ENCODE data around the gene SHISA6.

The SHISA6 gene

DNA sequence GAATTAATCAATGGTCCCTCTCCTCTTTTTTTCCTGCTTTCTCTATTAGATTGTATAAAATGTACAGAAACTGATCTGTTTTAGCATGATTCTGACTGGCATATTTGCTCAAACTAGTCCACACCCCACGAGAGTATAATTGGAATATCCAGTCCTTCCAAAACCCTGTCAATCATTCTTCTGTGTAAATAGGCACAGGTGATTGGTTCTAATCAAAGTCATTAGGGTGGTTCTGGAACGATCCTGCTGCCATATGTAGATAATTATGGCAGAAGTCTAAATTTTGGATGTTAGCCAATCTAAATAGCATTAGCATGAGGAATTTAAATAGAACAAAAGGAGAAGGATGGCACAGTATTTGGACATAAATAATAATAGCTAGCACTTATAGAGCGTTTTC, 165.7 kb downstream of the SHISA6 start:
- ATAC-seq (ENCODE audit: low read depth) = no peak
- Histone ChIP-seq H3K4me1 (ENCODE audit: insufficient read depth, poor library complexity, severe bottlenecking) (no peaks in the 10 kb centered on the region), H3K27ac (ENCODE audit: poor library complexity, severe bottlenecking) (no peak overlapping the region), H3K27me3 (ENCODE audit: insufficient read depth, poor library complexity, severe bottlenecking) (no peaks in the 10 kb centered on the region), H3K36me3 (ENCODE audit: low read depth) (no peaks in the 10 kb centered on the region), H3K4me3 (ENCODE audit: severe bottlenecking) (no peak overlapping the region), H3K9me3 (ENCODE audit: severe bottlenecking) (no peaks in the 10 kb centered on the region)
- DNase-seq (ENCODE audit: low spot score) = no peak
- TF ChIP-seq, protein P1, sequence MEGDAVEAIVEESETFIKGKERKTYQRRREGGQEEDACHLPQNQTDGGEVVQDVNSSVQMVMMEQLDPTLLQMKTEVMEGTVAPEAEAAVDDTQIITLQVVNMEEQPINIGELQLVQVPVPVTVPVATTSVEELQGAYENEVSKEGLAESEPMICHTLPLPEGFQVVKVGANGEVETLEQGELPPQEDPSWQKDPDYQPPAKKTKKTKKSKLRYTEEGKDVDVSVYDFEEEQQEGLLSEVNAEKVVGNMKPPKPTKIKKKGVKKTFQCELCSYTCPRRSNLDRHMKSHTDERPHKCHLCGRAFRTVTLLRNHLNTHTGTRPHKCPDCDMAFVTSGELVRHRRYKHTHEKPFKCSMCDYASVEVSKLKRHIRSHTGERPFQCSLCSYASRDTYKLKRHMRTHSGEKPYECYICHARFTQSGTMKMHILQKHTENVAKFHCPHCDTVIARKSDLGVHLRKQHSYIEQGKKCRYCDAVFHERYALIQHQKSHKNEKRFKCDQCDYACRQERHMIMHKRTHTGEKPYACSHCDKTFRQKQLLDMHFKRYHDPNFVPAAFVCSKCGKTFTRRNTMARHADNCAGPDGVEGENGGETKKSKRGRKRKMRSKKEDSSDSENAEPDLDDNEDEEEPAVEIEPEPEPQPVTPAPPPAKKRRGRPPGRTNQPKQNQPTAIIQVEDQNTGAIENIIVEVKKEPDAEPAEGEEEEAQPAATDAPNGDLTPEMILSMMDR (IDR thresholded peaks at IDR 0.05; ENCODE audit: poor library complexity, severe bottlenecking) = no peak

DNA sequence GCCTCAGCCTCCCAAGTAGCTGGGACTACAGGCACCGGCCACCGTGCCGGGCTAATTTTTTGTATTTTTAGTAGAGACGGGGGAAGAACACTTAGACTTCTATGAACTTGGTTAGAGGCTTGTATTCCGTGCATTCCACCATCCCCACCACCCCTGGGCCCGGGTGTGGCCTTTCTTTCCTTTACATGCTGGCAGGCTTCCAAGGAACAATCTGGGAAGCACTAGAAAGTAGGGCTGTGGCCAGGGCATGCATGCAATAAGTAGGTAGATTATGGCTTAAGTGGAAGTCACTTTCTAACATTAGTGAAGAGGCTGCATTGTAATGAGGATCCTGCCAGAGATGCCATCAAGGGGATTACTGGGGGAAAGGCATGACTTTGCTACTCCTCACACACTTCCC, 171.6 kb downstream of the SHISA6 start:
- no peaks in the 10 kb centered on the region for H3K4me1 ChIP-seq (ENCODE audit: insufficient read depth, poor library complexity, severe bottlenecking)
- H3K36me3 ChIP-seq (ENCODE audit: low read depth) = no peaks in the 10 kb centered on the region
- no peak overlapping the region for H3K4me3 ChIP-seq (ENCODE audit: severe bottlenecking)
- no peaks in the 10 kb centered on the region for H3K9me3 ChIP-seq (ENCODE audit: severe bottlenecking)
- TF ChIP-seq, protein P1 (IDR thresholded peaks at IDR 0.05; ENCODE audit: poor library complexity, severe bottlenecking) = no peak
- H3K27ac ChIP-seq (ENCODE audit: poor library complexity, severe bottlenecking) = no peak overlapping the region
- ATAC-seq (ENCODE audit: low read depth) (no peak), DNase-seq (ENCODE audit: low spot score) (no peak)
- H3K27me3 ChIP-seq (ENCODE audit: insufficient read depth, poor library complexity, severe bottlenecking) = no peaks in the 10 kb centered on the region

DNA sequence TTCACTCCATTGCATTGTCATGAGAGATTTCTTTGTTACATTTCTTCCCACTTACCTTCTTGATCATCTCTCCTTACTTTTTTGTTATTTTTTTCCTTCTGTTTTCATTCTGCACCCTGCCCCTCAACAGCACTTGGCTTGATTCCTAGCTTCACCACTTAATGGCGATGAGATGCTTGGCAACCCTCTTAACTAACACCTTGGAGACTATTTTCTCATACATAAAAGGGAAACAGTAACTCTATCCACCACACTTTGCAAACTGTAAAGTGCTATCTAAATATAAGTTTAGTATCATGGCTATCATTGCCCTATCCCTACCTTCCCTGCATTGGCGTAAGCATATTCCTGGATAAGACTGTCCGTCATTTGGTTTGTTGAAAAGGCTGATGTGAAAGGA, 177.3 kb downstream of the SHISA6 start:
- Histone ChIP-seq H3K4me1 (ENCODE audit: insufficient read depth, poor library complexity, severe bottlenecking) (no peaks in the 10 kb centered on the region), H3K36me3 (ENCODE audit: low read depth) (no peaks in the 10 kb centered on the region), H3K9me3 (ENCODE audit: severe bottlenecking) (no peaks in the 10 kb centered on the region), H3K27ac (ENCODE audit: poor library complexity, severe bottlenecking) (no peak overlapping the region), H3K4me3 (ENCODE audit: severe bottlenecking) (no peak overlapping the region), H3K27me3 (ENCODE audit: insufficient read depth, poor library complexity, severe bottlenecking) (no peaks in the 10 kb centered on the region)
- DNase-seq (ENCODE audit: low spot score) (no peak), ATAC-seq (ENCODE audit: low read depth) (no peak)
- TF ChIP-seq, protein P1 (IDR thresholded peaks at IDR 0.05; ENCODE audit: poor library complexity, severe bottlenecking) = no peak

DNA sequence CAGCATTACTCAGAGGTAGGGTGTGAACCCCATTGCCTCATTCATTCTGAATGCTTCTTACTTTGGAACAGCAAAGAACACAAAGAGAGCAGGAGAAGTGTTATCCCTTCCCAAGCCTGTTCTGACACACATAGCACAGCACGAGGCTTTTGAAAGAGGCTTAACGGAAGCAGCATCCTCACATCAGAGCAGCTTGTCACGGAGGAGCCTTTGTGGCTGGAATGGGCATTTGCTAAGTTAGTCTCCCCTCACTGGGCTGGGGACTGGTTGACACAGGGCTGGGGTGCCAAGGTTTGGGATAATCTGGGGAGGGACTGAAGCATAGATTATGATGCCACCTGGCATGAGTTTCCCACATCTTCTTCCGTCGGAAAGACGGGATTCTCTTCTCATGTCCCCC, 189.7 kb downstream of the SHISA6 start:
- ATAC-seq (ENCODE audit: low read depth) = no peak

DNA sequence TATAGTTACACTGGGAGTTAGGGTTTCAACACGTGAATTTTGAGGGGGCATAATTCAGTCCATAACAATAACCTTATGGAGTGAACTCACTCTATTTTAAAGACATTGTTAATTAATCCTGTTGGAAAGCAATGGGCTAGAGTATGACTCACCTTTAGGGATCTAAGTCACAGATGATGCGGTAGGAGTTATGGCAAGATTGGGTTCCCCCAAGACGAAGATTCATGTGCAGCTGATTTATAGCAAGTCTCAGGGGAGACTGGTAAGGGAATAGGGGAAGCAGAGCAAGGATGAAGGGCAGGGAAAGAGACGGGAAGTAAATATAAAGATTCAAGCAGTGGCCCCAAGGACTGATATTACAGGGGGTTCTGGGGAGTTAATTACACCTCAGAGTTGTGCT, 197.7 kb downstream of the SHISA6 start:
- H3K4me1 ChIP-seq (ENCODE audit: insufficient read depth, poor library complexity, severe bottlenecking) = no peaks in the 10 kb centered on the region
- no peak for ATAC-seq (ENCODE audit: low read depth)

More for the DNA sequence above, 189.7 kb downstream of the SHISA6 start:
- TF ChIP-seq, protein P1 (IDR thresholded peaks at IDR 0.05; ENCODE audit: poor library complexity, severe bottlenecking) = no peak
- no peaks in the 10 kb centered on the region for H3K27me3 ChIP-seq (ENCODE audit: insufficient read depth, poor library complexity, severe bottlenecking)
- H3K27ac ChIP-seq (ENCODE audit: poor library complexity, severe bottlenecking) = no peak overlapping the region
- DNase-seq (ENCODE audit: low spot score) = no peak
- H3K36me3 ChIP-seq (ENCODE audit: low read depth) = no peaks in the 10 kb centered on the region
- no peak overlapping the region for H3K4me3 ChIP-seq (ENCODE audit: severe bottlenecking)
- no peaks in the 10 kb centered on the region for H3K4me1 ChIP-seq (ENCODE audit: insufficient read depth, poor library complexity, severe bottlenecking)
- H3K9me3 ChIP-seq (ENCODE audit: severe bottlenecking) = no peaks in the 10 kb centered on the region

More for the DNA sequence above, 197.7 kb downstream of the SHISA6 start:
- TF ChIP-seq, protein P1 (IDR thresholded peaks at IDR 0.05; ENCODE audit: poor library complexity, severe bottlenecking) = no peak
- Histone ChIP-seq H3K4me3 (ENCODE audit: severe bottlenecking) (no peak overlapping the region), H3K9me3 (ENCODE audit: severe bottlenecking) (no peaks in the 10 kb centered on the region), H3K36me3 (ENCODE audit: low read depth) (no peaks in the 10 kb centered on the region), H3K27ac (ENCODE audit: poor library complexity, severe bottlenecking) (no peak overlapping the region), H3K27me3 (ENCODE audit: insufficient read depth, poor library complexity, severe bottlenecking) (no peaks in the 10 kb centered on the region)
- DNase-seq (ENCODE audit: low spot score) = no peak
